ENCODE measurements around the gene GRIN1.
"Not testable (repeated sequence)": the region's sequence is repeated elsewhere in the genome, so short reads cannot be mapped to it uniquely, and the experiment has no call there.

DNA sequence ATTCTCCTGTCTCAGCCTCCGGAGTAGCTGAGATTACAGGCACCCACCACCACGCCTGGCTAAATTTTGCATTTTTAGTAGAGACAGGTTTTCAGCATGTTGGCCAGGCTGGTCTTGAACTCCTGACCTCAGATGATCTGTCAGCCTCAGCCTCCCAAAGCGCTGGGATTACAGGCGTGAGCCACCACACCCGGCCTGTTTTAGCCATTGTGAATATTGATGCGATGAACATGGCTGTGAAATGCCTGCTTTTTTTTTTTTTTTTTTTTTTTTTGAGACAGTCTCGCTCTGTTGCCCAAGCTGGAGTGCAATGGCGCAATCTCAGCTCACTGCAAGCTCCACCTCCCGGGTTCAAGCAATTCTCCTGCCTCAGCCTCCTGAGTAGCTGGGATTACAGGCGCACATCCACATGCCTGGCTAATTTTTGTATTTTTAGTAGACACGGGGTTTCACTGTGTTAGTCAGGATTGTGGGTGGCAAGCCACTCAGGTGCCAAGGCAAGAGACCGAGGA is 20.8 kb upstream of the GRIN1 start:
- not testable (repeated sequence) for TF ChIP-seq FOXA1 (IDR thresholded peaks at IDR 0.05); FOXK2 (IDR thresholded peaks at IDR 0.05); FOXM1 (IDR thresholded peaks at IDR 0.05; ENCODE audit: borderline replicate concordance); HDGF (IDR thresholded peaks at IDR 0.05; ENCODE audit: borderline replicate concordance); SP1 (IDR thresholded peaks at IDR 0.05); ELF4 (IDR thresholded peaks at IDR 0.05)
- TF ChIP-seq, protein P1, sequence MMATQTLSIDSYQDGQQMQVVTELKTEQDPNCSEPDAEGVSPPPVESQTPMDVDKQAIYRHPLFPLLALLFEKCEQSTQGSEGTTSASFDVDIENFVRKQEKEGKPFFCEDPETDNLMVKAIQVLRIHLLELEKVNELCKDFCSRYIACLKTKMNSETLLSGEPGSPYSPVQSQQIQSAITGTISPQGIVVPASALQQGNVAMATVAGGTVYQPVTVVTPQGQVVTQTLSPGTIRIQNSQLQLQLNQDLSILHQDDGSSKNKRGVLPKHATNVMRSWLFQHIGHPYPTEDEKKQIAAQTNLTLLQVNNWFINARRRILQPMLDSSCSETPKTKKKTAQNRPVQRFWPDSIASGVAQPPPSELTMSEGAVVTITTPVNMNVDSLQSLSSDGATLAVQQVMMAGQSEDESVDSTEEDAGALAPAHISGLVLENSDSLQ (IDR thresholded peaks at IDR 0.05) = not testable (repeated sequence)
